ENCODE results near the gene BSN.

DNA sequence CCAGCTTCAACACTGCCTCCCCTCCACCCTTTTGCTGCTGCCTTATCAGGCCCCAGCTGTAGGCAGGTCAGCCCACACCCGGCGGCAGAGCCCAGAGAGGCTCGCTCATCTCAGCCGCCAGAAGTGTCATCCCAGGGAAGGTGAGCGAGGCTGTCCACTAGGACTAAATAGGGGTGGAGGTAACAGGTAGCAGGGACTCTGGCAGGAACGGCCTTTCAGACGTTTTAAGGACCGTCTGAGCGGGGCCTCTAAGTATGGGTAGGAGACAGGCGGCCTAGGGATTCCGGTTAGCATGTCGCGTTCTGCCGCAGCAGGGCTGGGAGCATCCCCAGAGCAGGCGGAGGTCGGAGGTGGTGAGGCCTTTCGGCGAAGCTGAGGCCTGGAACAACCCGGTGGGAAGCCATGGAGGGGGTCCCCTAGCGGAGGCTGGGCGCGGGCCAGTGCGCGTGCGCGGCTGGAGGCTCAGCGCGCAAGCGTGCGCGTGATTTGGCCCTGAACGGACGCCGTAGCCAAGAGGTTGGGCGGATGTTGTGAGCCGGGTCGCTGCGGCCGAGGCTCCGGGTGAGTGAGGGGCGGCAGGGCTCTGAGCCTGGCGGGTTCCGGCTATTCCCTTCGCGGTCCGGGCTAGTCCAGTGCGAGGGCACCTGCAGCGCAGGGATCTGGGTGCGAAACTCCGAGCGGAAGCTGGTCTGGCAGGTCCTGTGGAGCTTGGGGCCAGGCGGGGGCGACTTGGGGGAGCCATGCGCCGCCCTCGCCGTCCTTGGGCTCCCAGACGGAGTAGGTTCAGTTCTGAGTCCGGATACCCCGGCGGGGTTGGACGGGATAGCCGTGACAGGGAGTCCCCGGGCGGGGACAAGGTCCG is 135.0 kb downstream of the BSN start, which contains the start of the genes MST1 and RNF123:
- TF ChIP-seq, protein P1, sequence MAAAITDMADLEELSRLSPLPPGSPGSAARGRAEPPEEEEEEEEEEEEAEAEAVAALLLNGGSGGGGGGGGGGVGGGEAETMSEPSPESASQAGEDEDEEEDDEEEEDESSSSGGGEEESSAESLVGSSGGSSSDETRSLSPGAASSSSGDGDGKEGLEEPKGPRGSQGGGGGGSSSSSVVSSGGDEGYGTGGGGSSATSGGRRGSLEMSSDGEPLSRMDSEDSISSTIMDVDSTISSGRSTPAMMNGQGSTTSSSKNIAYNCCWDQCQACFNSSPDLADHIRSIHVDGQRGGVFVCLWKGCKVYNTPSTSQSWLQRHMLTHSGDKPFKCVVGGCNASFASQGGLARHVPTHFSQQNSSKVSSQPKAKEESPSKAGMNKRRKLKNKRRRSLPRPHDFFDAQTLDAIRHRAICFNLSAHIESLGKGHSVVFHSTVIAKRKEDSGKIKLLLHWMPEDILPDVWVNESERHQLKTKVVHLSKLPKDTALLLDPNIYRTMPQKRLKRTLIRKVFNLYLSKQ (tag by site-specific recombination; IDR thresholded peaks at IDR 0.05; ENCODE audit: borderline replicate concordance), result no peak
- TF ChIP-seq ZNF529 (tag by site-specific recombination; IDR thresholded peaks at IDR 0.05; ENCODE audit: insufficient replicate concordance) (no peak), ZEB2 (tag by site-specific recombination; IDR thresholded peaks at IDR 0.05) (no peak), ZNF274 (IDR thresholded peaks at IDR 0.05; ENCODE audit: low read length) (no peak), ZNF274 (tag by site-specific recombination; IDR thresholded peaks at IDR 0.05; ENCODE audit: borderline replicate concordance) (no peak), ZNF302 (tag by site-specific recombination; IDR thresholded peaks at IDR 0.05; ENCODE audit: low read depth) (no peak), YY1 (tag by site-specific recombination; IDR thresholded peaks at IDR 0.05) (no peak), ZNF266 (tag by site-specific recombination; IDR thresholded peaks at IDR 0.05; ENCODE audit: low read depth) (no peak), ZNF426 (tag by site-specific recombination; IDR thresholded peaks at IDR 0.05) (no peak), SETDB1 (IDR thresholded peaks at IDR 0.05; ENCODE audit: insufficient read length, low read length) (no peak), ZNF548 (tag by site-specific recombination; IDR thresholded peaks at IDR 0.05) (no peak)
- TF ChIP-seq, protein P2, sequence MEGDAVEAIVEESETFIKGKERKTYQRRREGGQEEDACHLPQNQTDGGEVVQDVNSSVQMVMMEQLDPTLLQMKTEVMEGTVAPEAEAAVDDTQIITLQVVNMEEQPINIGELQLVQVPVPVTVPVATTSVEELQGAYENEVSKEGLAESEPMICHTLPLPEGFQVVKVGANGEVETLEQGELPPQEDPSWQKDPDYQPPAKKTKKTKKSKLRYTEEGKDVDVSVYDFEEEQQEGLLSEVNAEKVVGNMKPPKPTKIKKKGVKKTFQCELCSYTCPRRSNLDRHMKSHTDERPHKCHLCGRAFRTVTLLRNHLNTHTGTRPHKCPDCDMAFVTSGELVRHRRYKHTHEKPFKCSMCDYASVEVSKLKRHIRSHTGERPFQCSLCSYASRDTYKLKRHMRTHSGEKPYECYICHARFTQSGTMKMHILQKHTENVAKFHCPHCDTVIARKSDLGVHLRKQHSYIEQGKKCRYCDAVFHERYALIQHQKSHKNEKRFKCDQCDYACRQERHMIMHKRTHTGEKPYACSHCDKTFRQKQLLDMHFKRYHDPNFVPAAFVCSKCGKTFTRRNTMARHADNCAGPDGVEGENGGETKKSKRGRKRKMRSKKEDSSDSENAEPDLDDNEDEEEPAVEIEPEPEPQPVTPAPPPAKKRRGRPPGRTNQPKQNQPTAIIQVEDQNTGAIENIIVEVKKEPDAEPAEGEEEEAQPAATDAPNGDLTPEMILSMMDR (tag by site-specific recombination; IDR thresholded peaks at IDR 0.05), result peak; percentile 50
